Heart right ventricle (tissue), 16 donors: ENCODE results near the gene RAB44. TPM values are rescaled to one million over a fixed set of nuclear protein-coding genes. Genes with fewer than 3 reads are reported as not detected.

Source experiments
- ATAC-seq, 8 donors: fragments of 200-7000 bp; cut with Tn5 transposase; one replicate each; pipeline ENCODE4 v1.9.1; 2020; ENCODE audit warnings: mild to moderate bottlenecking in 8 of 8, moderate library complexity in 8 of 8, moderate number of reproducible peaks in 1 of 8
- DNase-seq, 2 donors: peaks; one replicate each; pipeline ENCODE4 v3.0.0-alpha.2; 2020
- H3K27ac ChIP-seq, 10 donors: fragments of 200-600 bp; sonication (generic) in 2 of 10; one replicate each; pipeline versions ENCODE4 v1.5.0 to v1.8.0; 2020 to 2022; ENCODE audit warnings: mild to moderate bottlenecking in 3 of 10
- H3K27me3 ChIP-seq, 7 donors: fragments of 200-600 bp; one replicate each; pipeline ENCODE4 v1.8.0; 2021 to 2022; ENCODE audit warnings: mild to moderate bottlenecking in 2 of 7
- H3K36me3 ChIP-seq, 9 donors: fragments of 200-600 bp; sonication (generic) in 1 of 9; one replicate each; pipeline versions ENCODE4 v1.5.0 to v1.8.0; 2020 to 2022; ENCODE audit warnings: mild to moderate bottlenecking in 2 of 9
- H3K4me1 ChIP-seq, 9 donors: fragments of 200-600 bp; sonication (generic) in 1 of 9; one replicate each; pipeline versions ENCODE4 v1.5.0 to v1.8.0; 2020 to 2022; ENCODE audit warnings: mild to moderate bottlenecking in 4 of 9
- H3K4me3 ChIP-seq, 10 donors: fragments of 200-600 bp; sonication (generic) in 2 of 10; one replicate each; pipeline versions ENCODE4 v1.5.0 to v1.8.0; 2020 to 2022; ENCODE audit warnings: mild to moderate bottlenecking in 7 of 10, moderate library complexity in 2 of 10
- H3K9me3 ChIP-seq, 11 donors: fragments of 200-600 bp in 10 of 11; sonication (generic) in 2 of 11; one replicate each; pipeline versions ENCODE4 v1.5.0 to v1.8.0; 2013 to 2022; ENCODE audit warnings: mild to moderate bottlenecking in 2 of 11, control low read depth in 1 of 11, moderate library complexity in 1 of 11
- WGBS, 2 donors: extraction: QIAGEN DNeasy Blood & Tissue Kit; methylation state at CpG; one replicate each; pipeline ENCODE4 v1.1.7; 2013; ENCODE audit warnings: inconsistent platforms in 1 of 2; 5-methylcytosine and 5-hydroxymethylcytosine counted together
- intact Hi-C, 10 donors: fragments of 100-400 bp; cut with DNase I; formaldehyde crosslinking; loops; one replicate each; pipeline versions ENCODE4 v1.11.1 to v1.14.2; 2022
- polyA plus RNA-seq, 2 donors: library from polyadenylated mRNA; stranded (reverse); fragments of 200-250 nt; gene quantifications; one replicate each; pipeline ENCODE4 v1.2.3, GENCODE V29; 2013
- total RNA-seq, 10 donors: library from RNA; stranded (reverse); fragmentation: NEBNext Ultra II Directional in 3 of 10; extraction: Animal tissue kit (Norgen Biotek cat#: 25700) in 3 of 10; gene quantifications; one replicate each; pipeline versions ENCODE4 v1.2.1 to v1.2.4, GENCODE V29; 2021 to 2023
- TF ChIP-seq, protein P1 (sequence below), 9 donors: fragments of 200-600 bp; sonication (generic) in 2 of 9; IDR thresholded peaks; one replicate each; pipeline versions ENCODE4 v1.5.0 to v1.8.0; 2021 to 2022; ENCODE audit warnings: antibody characterized with exemption in 9 of 9, mild to moderate bottlenecking in 5 of 9, moderate library complexity in 1 of 9
- donor health status: Arrhythmogenic right ventricular cardiomyopathy.
- donor health status: ischemic (EF 13 %, LVEDD 7.1; RV severe dilation, severe dysfunction).
- donor health status: healthy with polysubstance abuse.
- donor health status: DM: no; HTN: yes; CAD: no.
- donor health status: DM: no; HTN: no; CAD: no.
- donor health status: ischemic (EF 25% LVEDD 6.9; RV normal size, moderate dysfunction).
- donor health status: ischemic (EF 25% LVEDD 5.7; RV mildly dilated, moderate dysfunction).
- donor health status: healthy.
- donor health status: DM: yes; HTN: yes; CAD: no.
- donor health status: Ischemic cardiomyopathy.
- donor health status: ischemic (EF 35%, LVEDD 5.7; RV mildly dilated, moderate dysfunction).
- donor health status: nonischemic (EF 11% LVEDD 7.7; RV severe dilation, severe dysfunction).
- donor health status: DM: yes; HTN: yes; CAD: no.
- donor health status: PGD.
- donor health status: ischemic (EF 29% LVEDD 5.4; RV normal size, mild dysfunction).
- donor health status: nonischemic (EF 23%, LVEDD 6.1; RV moderate dilation, normal function).

The RAB44 gene
- total and polyA plus RNA-seq, 12 donors = 0.03 to 0.39 (median 0.06) TPM; not detected in 6

GRCh38 chr6:36677753-36678487, 19.7 kb upstream of the RAB44 start:
- peaks cover 9 to 62% (median 39%) of the 10 kb centered on the region in 9 donors for H3K4me1 ChIP-seq
- peaks cover 0 to 13% (median 0%) of the 10 kb centered on the region in 9 donors for H3K36me3 ChIP-seq
- H3K27me3 ChIP-seq = no peaks in the 10 kb centered on the region
- DNase-seq (no peak), ATAC-seq (no peak)
- WGBS, 2 donors = 19 to 25% methylated on average over 10 of the region's 10 CpGs
- peak overlapping the region in 9 of 10 donors; percentile 64 to 89 (median 74) for H3K4me3 ChIP-seq
- peak overlapping the region; percentile 97 to 100 (median 99) for H3K27ac ChIP-seq
- intact Hi-C loops = loop anchor here in 2 of 10 donors (2.0 to 5.0 kb wide), 2 partner anchors 51 to 235 kb away; partner anchors contain the start of genes KCTD20 (in 1 of the 2) and PXT1 (in 1 of the 2)
- TF ChIP-seq, protein P1, sequence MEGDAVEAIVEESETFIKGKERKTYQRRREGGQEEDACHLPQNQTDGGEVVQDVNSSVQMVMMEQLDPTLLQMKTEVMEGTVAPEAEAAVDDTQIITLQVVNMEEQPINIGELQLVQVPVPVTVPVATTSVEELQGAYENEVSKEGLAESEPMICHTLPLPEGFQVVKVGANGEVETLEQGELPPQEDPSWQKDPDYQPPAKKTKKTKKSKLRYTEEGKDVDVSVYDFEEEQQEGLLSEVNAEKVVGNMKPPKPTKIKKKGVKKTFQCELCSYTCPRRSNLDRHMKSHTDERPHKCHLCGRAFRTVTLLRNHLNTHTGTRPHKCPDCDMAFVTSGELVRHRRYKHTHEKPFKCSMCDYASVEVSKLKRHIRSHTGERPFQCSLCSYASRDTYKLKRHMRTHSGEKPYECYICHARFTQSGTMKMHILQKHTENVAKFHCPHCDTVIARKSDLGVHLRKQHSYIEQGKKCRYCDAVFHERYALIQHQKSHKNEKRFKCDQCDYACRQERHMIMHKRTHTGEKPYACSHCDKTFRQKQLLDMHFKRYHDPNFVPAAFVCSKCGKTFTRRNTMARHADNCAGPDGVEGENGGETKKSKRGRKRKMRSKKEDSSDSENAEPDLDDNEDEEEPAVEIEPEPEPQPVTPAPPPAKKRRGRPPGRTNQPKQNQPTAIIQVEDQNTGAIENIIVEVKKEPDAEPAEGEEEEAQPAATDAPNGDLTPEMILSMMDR (IDR thresholded peaks at IDR 0.05) = no peak
- no peaks in the 10 kb centered on the region for H3K9me3 ChIP-seq

GRCh38 chr6:36678488-36679042, 19.1 kb upstream of the RAB44 start, which contains the start of gene CDKN1A:
Gene CDKN1A (plus strand): TSS chr6:36678714. CDS start chr6:36684102, 5,388 bp downstream.
- H3K4me3 ChIP-seq = peak within 1 kb of the TSS; percentile 64 to 89 (median 75)
- H3K4me1 ChIP-seq = peaks cover 9 to 68% (median 45%) of the 10 kb centered on the region in 9 donors
- TF ChIP-seq, protein P1 (IDR thresholded peaks at IDR 0.05) = peak in 5 of 9 donors; percentile 8 to 27 (median 13)
- H3K36me3 ChIP-seq = peaks cover 0 to 19% (median 0%) of the 10 kb centered on the region in 9 donors
- 0 to 1% methylated on average over 59 to 63 of the region's 63 CpGs for WGBS, 2 donors
- peak; percentile 82 to 91 (median 82) for ATAC-seq
- intact Hi-C loops = loop anchor here in 2 of 10 donors (2.0 to 5.0 kb wide), 2 partner anchors 51 to 236 kb away; partner anchors contain the start of genes KCTD20 (in 1 of the 2) and PXT1 (in 1 of the 2)
- H3K27me3 ChIP-seq = no peaks in the 10 kb centered on the region
- peak within 1 kb of the TSS; percentile 97 to 100 (median 99) for H3K27ac ChIP-seq
- H3K9me3 ChIP-seq = no peaks in the 10 kb centered on the region
- peak; percentile 85 to 93 for DNase-seq

DNA sequence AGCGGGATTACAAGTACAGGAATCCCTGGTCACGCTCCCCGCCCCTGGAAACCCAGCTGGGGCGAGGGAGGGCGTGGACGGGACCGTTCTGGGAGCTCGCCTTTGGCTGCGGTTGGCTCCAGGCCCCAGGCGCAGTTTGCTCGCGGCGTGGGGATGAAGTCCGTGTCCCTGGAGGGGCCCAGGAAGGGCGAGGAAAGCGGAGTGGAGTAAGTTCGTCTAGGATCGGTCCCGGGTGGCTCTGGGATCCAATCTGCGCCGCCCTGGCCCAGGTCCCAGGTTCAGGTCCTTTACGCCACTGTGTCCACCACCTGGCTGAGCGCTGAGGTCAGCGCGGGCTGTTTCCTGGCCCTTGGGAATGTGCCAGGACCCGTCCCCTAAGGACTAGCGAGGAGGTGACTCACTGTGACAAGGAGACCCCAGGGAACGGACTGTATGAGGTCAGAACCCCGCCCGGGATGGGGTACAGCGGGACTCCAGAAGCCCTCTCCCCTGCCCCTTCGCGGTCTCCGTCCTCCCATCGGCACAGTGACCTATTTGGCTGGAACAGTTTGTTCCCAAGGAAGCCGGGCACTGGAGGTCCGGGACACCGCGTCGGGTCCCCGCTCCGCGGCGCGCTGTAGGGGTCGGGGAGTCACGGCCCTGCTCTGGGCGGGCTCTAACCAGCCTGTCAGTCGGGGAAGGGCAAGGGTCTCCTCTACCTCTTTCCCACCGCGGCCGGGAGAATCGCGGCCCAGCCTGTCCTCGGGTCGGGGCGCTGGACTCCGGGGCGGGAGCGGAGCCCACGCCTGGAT, 18.4 kb upstream of the RAB44 start:
- WGBS, 2 donors = 0% methylated on average over 57 to 61 of the region's 61 CpGs
- H3K27me3 ChIP-seq = no peaks in the 10 kb centered on the region
- H3K9me3 ChIP-seq = no peaks in the 10 kb centered on the region
- H3K27ac ChIP-seq = peak overlapping the region; percentile 97 to 100 (median 99)
- ATAC-seq (peak; percentile 27 to 69 (median 52)), DNase-seq (peak; percentile 82)
- H3K36me3 ChIP-seq = peaks cover 0 to 26% (median 5%) of the 10 kb centered on the region in 9 donors
- peaks cover 9 to 73% (median 46%) of the 10 kb centered on the region in 9 donors for H3K4me1 ChIP-seq
- TF ChIP-seq, protein P1 (IDR thresholded peaks at IDR 0.05) = no peak
- peak overlapping the region; percentile 64 to 89 (median 75) for H3K4me3 ChIP-seq
- intact Hi-C loops = loop anchor here in 2 of 10 donors (2.0 to 5.0 kb wide), 2 partner anchors 52 to 236 kb away; partner anchors contain the start of genes KCTD20 (in 1 of the 2) and PXT1 (in 1 of the 2)
